Ecto neural progenitor cell (in vitro differentiated cells): Measurements from ENCODE around the gene PDCD4.

Experiments used
- DNase-seq: peaks from one replicate; pipeline ENCODE4 v3.0.0-alpha.2; 2018; ENCODE audit warnings: low spot score

PDCD4 gene

GRCh38 chr10:110919971-110920881, 48.5 kb downstream of the PDCD4 start:
- DNase-seq = peak; percentile 65

GRCh38 chr10:110923856-110924493, 52.2 kb downstream of the PDCD4 start:
- DNase-seq = no peak

- no peak for DNase-seq
These were observed 55.7 kb downstream of the PDCD4 start for GRCh38 chr10:110927461-110927860.

GRCh38 chr10:110931769-110932381, 60.1 kb downstream of the PDCD4 start:
- no peak for DNase-seq

GRCh38 chr10:110932505-110933180, 60.9 kb downstream of the PDCD4 start:
- DNase-seq = no peak

- no peak for DNase-seq
These were observed 65.0 kb downstream of the PDCD4 start for GRCh38 chr10:110936757-110937156.

- no peak for DNase-seq
These were observed 67.7 kb downstream of the PDCD4 start for GRCh38 chr10:110939419-110939818.

GRCh38 chr10:110944792-110945396, 73.2 kb downstream of the PDCD4 start:
- no peak for DNase-seq

GRCh38 chr10:110946496-110946895, 74.8 kb downstream of the PDCD4 start:
- no peak for DNase-seq

- no peak for DNase-seq
These were observed 75.4 kb downstream of the PDCD4 start for GRCh38 chr10:110947061-110947595.
